ENCODE results near the gene DOCK6. TPM values are rescaled to one million over a fixed set of nuclear protein-coding genes. Genes with fewer than 3 reads are reported as not detected.

DOCK6 gene
- total RNA-seq, 4 donors from 2014 or later, result 19.7 to 94.0 (median 33.3) TPM

GRCh38 chr19:11243798-11244169 lies 18.5 kb downstream of the DOCK6 start:
- Histone ChIP-seq H3K36me3 (peaks cover 0 to 87% (median 11%) of the 10 kb centered on the region in 3 donors), H3K27ac (peak overlapping the region; percentile 17 to 74 (median 48)), H3K4me3 (peak overlapping the region in 1 of 4 donors; percentile 21), H3K4me1 (peaks cover 5 to 27% (median 12%) of the 10 kb centered on the region in 3 donors), H3K27me3 (no peaks in the 10 kb centered on the region), H3K9me3 (peaks cover 0 to 4% (median 4%) of the 10 kb centered on the region in 3 donors)
- no peak for DNase-seq
- WGBS, 2 donors, result 93 to 97% methylated on average over 6 to 7 of the region's 7 CpGs
- intact Hi-C loops (cut with DNase I), result no loop called here
- no peak for TF ChIP-seq CTCF (IDR thresholded peaks at IDR 0.05)
- no peak for TF ChIP-seq POLR2A (IDR thresholded peaks at IDR 0.05)

DNA sequence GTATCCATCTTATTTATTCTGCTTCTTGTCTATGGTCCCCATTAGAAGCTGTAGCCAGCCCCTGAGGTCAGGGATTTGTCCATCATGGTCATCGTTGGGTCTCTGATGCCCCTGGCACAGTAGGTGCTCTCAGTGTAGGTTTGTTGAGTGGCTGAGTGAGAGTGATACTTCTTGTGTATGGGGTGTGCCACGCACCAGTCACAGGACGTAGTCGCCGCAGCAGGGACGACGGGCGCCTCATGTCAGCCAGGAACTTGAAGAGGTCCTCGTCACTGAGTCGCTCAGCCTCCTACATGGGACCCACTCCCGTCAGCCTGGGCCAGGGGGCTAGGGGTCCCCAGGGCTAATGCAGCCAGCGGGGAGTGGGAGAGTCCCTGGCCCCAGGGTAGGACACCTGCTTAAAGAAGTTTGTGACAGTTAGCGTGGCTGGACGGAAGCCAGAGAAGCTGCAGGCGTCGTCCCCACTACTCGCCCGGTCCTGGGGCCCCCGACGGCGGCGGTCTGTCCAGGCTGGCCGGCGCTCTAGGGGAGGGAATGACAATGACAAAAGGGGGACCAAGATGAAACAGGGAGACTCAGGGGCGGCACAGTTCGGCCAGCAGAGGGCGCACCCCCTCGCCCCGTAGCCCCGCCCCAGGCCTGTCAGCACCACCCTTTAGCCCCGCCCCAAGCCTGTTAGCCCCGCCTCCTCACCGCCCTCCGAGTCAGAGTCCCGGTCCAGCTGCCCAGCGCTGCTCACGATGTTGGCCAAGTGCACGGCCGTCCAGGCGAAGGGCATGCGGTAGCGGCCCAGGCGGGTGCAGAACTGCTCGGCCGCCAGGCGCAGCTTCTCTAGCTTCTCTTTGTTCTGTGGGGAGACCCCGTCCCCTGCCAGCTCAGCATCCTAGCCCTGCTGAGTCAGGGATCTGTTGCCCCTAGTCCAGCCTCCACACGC lies 19.2 kb downstream of the DOCK6 start:
- DNase-seq, result peak; percentile 16
- H3K4me3 ChIP-seq, result peak overlapping the region in 1 of 4 donors; percentile 21
- H3K4me1 ChIP-seq, result peaks cover 5 to 24% (median 12%) of the 10 kb centered on the region in 3 donors
- H3K36me3 ChIP-seq, result peaks cover 0 to 87% (median 11%) of the 10 kb centered on the region in 3 donors
- H3K27me3 ChIP-seq, result no peaks in the 10 kb centered on the region
- WGBS, 2 donors, result 38 to 74% methylated on average over 6 to 24 of the region's 48 CpGs
- intact Hi-C loops (cut with DNase I), result no loop called here
- H3K9me3 ChIP-seq, result peaks cover 0 to 7% (median 4%) of the 10 kb centered on the region in 3 donors
- peak overlapping the region; percentile 17 to 74 (median 48) for H3K27ac ChIP-seq
- TF ChIP-seq CTCF (IDR thresholded peaks at IDR 0.05) (peak in 5 of 6 experiments; percentile 44 to 78 (median 48)), POLR2A (IDR thresholded peaks at IDR 0.05) (no peak)

GRCh38 chr19:11242025-11242424 lies 20.3 kb downstream of the DOCK6 start:
- Histone ChIP-seq H3K36me3 (peaks cover 0 to 87% (median 11%) of the 10 kb centered on the region in 3 donors), H3K4me3 (no peak overlapping the region), H3K4me1 (peaks cover 5 to 13% (median 5%) of the 10 kb centered on the region in 3 donors), H3K9me3 (peaks cover 0 to 7% (median 4%) of the 10 kb centered on the region in 3 donors), H3K27ac (no peak overlapping the region), H3K27me3 (no peaks in the 10 kb centered on the region)
- DNase-seq, result no peak
- TF ChIP-seq POLR2A (IDR thresholded peaks at IDR 0.05), result no peak
- no peak for TF ChIP-seq CTCF (IDR thresholded peaks at IDR 0.05)
- WGBS, 2 donors, result 71 to 84% methylated on average over 6 of the region's 11 CpGs
- intact Hi-C loops (cut with DNase I), result no loop called here

- Histone ChIP-seq H3K4me1 (peaks cover 5 to 9% (median 5%) of the 10 kb centered on the region in 3 donors), H3K27ac (no peak overlapping the region), H3K4me3 (no peak overlapping the region), H3K9me3 (peaks cover 0 to 7% (median 4%) of the 10 kb centered on the region in 3 donors), H3K27me3 (no peaks in the 10 kb centered on the region), H3K36me3 (peaks cover 0 to 87% (median 11%) of the 10 kb centered on the region in 3 donors)
- 93 to 100% methylated on average over 7 to 8 of the region's 8 CpGs for WGBS, 2 donors
- intact Hi-C loops (cut with DNase I), result no loop called here
- TF ChIP-seq POLR2A (IDR thresholded peaks at IDR 0.05), result no peak
- no peak for DNase-seq
Measured at GRCh38 chr19:11240008-11240444, 22.3 kb downstream of the DOCK6 start.

DNA sequence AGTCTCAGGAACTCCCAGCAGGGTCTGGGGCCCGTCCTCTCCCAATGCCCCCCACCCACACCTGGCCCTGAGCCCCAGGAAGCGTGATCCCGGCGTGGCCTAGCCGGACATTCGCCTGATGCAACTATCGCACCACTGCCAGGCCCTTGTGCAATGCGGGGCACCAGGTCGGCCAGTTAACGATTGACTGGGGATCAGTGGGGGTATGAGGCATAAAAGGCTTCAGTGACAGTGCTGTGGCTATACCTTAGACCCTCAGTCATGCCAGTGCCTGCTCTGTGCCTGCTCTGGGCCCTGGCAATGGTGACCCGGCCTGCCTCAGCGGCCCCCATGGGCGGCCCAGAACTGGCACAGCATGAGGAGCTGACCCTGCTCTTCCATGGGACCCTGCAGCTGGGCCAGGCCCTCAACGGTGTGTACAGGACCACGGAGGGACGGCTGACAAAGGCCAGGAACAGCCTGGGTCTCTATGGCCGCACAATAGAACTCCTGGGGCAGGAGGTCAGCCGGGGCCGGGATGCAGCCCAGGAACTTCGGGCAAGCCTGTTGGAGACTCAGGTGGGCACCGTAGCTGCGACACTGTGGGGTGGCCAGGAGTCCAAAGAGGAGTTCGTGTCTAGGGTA lies 22.8 kb downstream of the DOCK6 start, which contains the start of gene ANGPTL8:
Gene ANGPTL8 (plus strand): TSS at position 243 of the 624 bp plus-strand sequence. CDS start 19 bp downstream, at position 262.
- H3K27ac ChIP-seq, result no peak within 1 kb of the TSS
- 87 to 94% methylated on average over 5 to 12 of the region's 23 CpGs for WGBS, 2 donors
- H3K4me3 ChIP-seq, result no peak within 1 kb of the TSS
- no peaks in the 10 kb centered on the region for H3K27me3 ChIP-seq
- peaks cover 0 to 92% (median 11%) of the 10 kb centered on the region in 3 donors for H3K36me3 ChIP-seq
- peaks cover 5 to 9% (median 5%) of the 10 kb centered on the region in 3 donors for H3K4me1 ChIP-seq
- no peak for TF ChIP-seq POLR2A (IDR thresholded peaks at IDR 0.05)
- TF ChIP-seq CTCF (IDR thresholded peaks at IDR 0.05), result no peak
- H3K9me3 ChIP-seq, result peaks cover 0 to 7% (median 4%) of the 10 kb centered on the region in 3 donors
- DNase-seq, result no peak
- intact Hi-C loops (cut with DNase I), result no loop called here
